Cardiac muscle cell (in vitro differentiated cells and primary cell): Measurements from ENCODE around the gene ATP1B3. TPM values are rescaled to one million over a fixed set of nuclear protein-coding genes. Genes with fewer than 3 reads are reported as not detected.

Experiments
- polyA plus RNA-seq: library from polyadenylated mRNA; unstranded; fragments of >200 nt; fragmentation: Nextera tagmentation; extraction: Ambion mirVana; gene quantifications from 2 replicates; pipeline ENCODE4 v1.2.1, GENCODE V29; 2016
- total RNA-seq: library from RNA; depleted of rRNA; stranded (reverse); fragments of >200 nt; gene quantifications from 2 replicates; pipeline ENCODE4 v1.2.3, GENCODE V29; 2016

ATP1B3 gene
- total and polyA plus RNA-seq, 2 experiments from 2014 or later, result 25.1 to 148 TPM

Other genes starting within 250 kb of the ATP1B3 start
- gene RNF7, start 138.3 kb upstream of the ATP1B3 start, total RNA-seq, result 73.0 and 77.5 TPM in 2 replicates
- 189 and 234 TPM in 2 replicates for gene RNF7, start 138.3 kb upstream of the ATP1B3 start, polyA plus RNA-seq
- not detected in 2 replicates for gene GRK7, start 113.2 kb upstream of the ATP1B3 start, total RNA-seq
- not detected in 2 replicates for gene GRK7, start 113.2 kb upstream of the ATP1B3 start, polyA plus RNA-seq